H1 (cell line): Measurements from ENCODE around the gene TRIM46. TPM values are rescaled to one million over a fixed set of nuclear protein-coding genes. Genes with fewer than 3 reads are reported as not detected.

Source experiments
- CTCF ChIA-PET: fragments of 300-600 bp; sonication (Branson Sonifier 250); formaldehyde crosslinking; loops from one replicate; lab custom pipeline; 2021; ENCODE audit not compliant: partially characterized antibody; lab: Charles Lee
- POLR2A ChIA-PET: fragments of 300-600 bp; sonication (Branson Sonifier 250); formaldehyde crosslinking; loops from one replicate; lab custom pipeline; 2021; ENCODE audit warnings: inconsistent platforms; ENCODE audit not compliant: partially characterized antibody; lab: Charles Lee
- DNase-seq, 2 experiments: peaks; one replicate each; pipeline versions ENCODE4 v3.0.0 to v3.0.0-alpha.2; 2010 to 2022; ENCODE audit warnings: low spot score in 2 of 2, low read depth in 1 of 2, mixed read lengths in 1 of 2
- FAIRE-seq: peaks from 2 replicates; lab custom pipeline; 2011; peaks lifted over from hg19 to GRCh38; lab: Jason Lieb, UNC
- H2AFZ ChIP-seq: 2 replicates; pipeline ENCODE4 v1.8.1; 2012; ENCODE audit warnings: low read length, inconsistent platforms
- H2AK5ac ChIP-seq: 2 replicates; pipeline ENCODE4 v1.6.1; 2013; ENCODE audit warnings: low read depth, low read length
- H2BK120ac ChIP-seq: replicated peaks from 2 replicates; pipeline ENCODE3; 2013; ENCODE audit warnings: low read depth, low read length, inconsistent platforms
- H2BK12ac ChIP-seq: 2 replicates; pipeline ENCODE4 v1.6.1; 2013; ENCODE audit warnings: low read depth, low read length
- H2BK15ac ChIP-seq: 2 replicates; pipeline ENCODE4 v1.6.1; 2013; ENCODE audit warnings: low read length
- H2BK20ac ChIP-seq: 2 replicates; pipeline ENCODE4 v1.6.1; 2013; ENCODE audit warnings: low read length
- H2BK5ac ChIP-seq: 2 replicates; pipeline ENCODE4 v1.6.1; 2013; ENCODE audit warnings: low read depth, low read length
- H3K14ac ChIP-seq: 2 replicates; pipeline ENCODE4 v1.6.1; 2013; ENCODE audit warnings: inconsistent platforms; ENCODE audit not compliant: insufficient read length
- H3K18ac ChIP-seq: 2 replicates; pipeline ENCODE4 v1.6.1; 2013; ENCODE audit warnings: low read length; ENCODE audit errors: extremely low read depth
- H3K23ac ChIP-seq: 2 replicates; pipeline ENCODE4 v1.6.1; 2013; ENCODE audit warnings: inconsistent platforms; ENCODE audit not compliant: insufficient read length
- H3K23me2 ChIP-seq: 2 replicates; pipeline ENCODE4 v1.6.1; 2013; ENCODE audit warnings: low read depth, low read length
- H3K27ac ChIP-seq: 2 replicates; pipeline ENCODE4 v1.6.1; 2011; ENCODE audit warnings: low read depth, low read length, inconsistent platforms
- H3K27me3 ChIP-seq, 4 experiments: replicated peaks in 1 of 4; 1 replicate in 1 of 4; 2 replicates in 3 of 4; pipeline versions ENCODE4 v1.6.1 to v1.8.1; 2011 to 2013; ENCODE audit warnings: low read length in 3 of 4, mild to moderate bottlenecking in 3 of 4, inconsistent platforms in 2 of 4, mixed read lengths in 2 of 4, moderate library complexity in 1 of 4; ENCODE audit not compliant: control insufficient read depth in 3 of 4, insufficient read depth in 3 of 4; ENCODE audit errors: extremely low read depth in 1 of 4
- H3K36me3 ChIP-seq, 4 experiments: 2 replicates each; pipeline versions ENCODE4 v1.6.1 to v1.8.1; 2011 to 2013; ENCODE audit warnings: mild to moderate bottlenecking in 4 of 4, low read length in 3 of 4, moderate library complexity in 2 of 4, control low read depth in 1 of 4, inconsistent platforms in 1 of 4; ENCODE audit not compliant: insufficient read depth in 4 of 4, control insufficient read depth in 2 of 4
- H3K4ac ChIP-seq: replicated peaks from 2 replicates; pipeline ENCODE3; 2013; ENCODE audit warnings: low read length, low read depth, mixed read lengths, inconsistent platforms; ENCODE audit not compliant: insufficient read length
- H3K4me1 ChIP-seq, 4 experiments: replicated peaks in 1 of 4; 1 replicate in 1 of 4; 2 replicates in 3 of 4; pipeline versions ENCODE4 v1.6.1 to v1.8.1; 2011 to 2013; ENCODE audit warnings: low read length in 3 of 4, inconsistent platforms in 2 of 4, mixed read lengths in 1 of 4; ENCODE audit not compliant: insufficient read depth in 4 of 4, control insufficient read depth in 3 of 4
- H3K4me2 ChIP-seq, 2 experiments: 2 replicates each; pipeline versions ENCODE4 v1.6.1 to v1.8.1; 2011 to 2013; ENCODE audit warnings: low read depth in 2 of 2, low read length in 2 of 2, control low read depth in 1 of 2, inconsistent platforms in 1 of 2, mild to moderate bottlenecking in 1 of 2; ENCODE audit not compliant: insufficient read depth in 1 of 2
- H3K4me3 ChIP-seq, 4 experiments: fragments of 200-600, 300-600 bp in 1 of 4; sonication (generic), shearing (Covaris generic), sonication (Bioruptor Twin) in 1 of 4; 2 replicates each; pipeline versions ENCODE4 v1.5.1 to v1.8.1; 2011 to 2016; ENCODE audit warnings: low read length in 4 of 4, low read depth in 3 of 4, control low read depth in 2 of 4, inconsistent platforms in 2 of 4, mild to moderate bottlenecking in 2 of 4, mixed read lengths in 1 of 4, moderate library complexity in 1 of 4; ENCODE audit not compliant: insufficient read depth in 2 of 4; ENCODE audit errors: extremely low read depth in 1 of 4
- H3K56ac ChIP-seq: replicated peaks from 2 replicates; pipeline ENCODE3; 2013; ENCODE audit warnings: low read depth, mild to moderate bottlenecking, mixed read lengths, low read length, inconsistent platforms; ENCODE audit not compliant: insufficient read length
- H3K79me1 ChIP-seq: 2 replicates; pipeline ENCODE4 v1.6.1; 2013; ENCODE audit warnings: low read depth, low read length, control low read depth
- H3K79me2 ChIP-seq, 2 experiments: 2 replicates each; pipeline versions ENCODE4 v1.6.1 to v1.8.1; 2012 to 2013; ENCODE audit warnings: low read length in 2 of 2, mild to moderate bottlenecking in 2 of 2, inconsistent platforms in 1 of 2; ENCODE audit not compliant: insufficient read depth in 2 of 2, control insufficient read depth in 1 of 2
- H3K9ac ChIP-seq, 4 experiments: replicated peaks in 1 of 4; 1 replicate in 1 of 4; 2 replicates in 3 of 4; pipeline versions ENCODE4 v1.6.1 to v1.8.1; 2011 to 2013; ENCODE audit warnings: low read depth in 3 of 4, low read length in 3 of 4, control low read depth in 2 of 4, mild to moderate bottlenecking in 2 of 4, moderate library complexity in 2 of 4, inconsistent platforms in 1 of 4; ENCODE audit errors: extremely low read depth in 1 of 4
- H3K9me3 ChIP-seq, 2 experiments: 2 replicates each; pipeline versions ENCODE4 v1.6.1 to v1.8.1; 2012 to 2013; ENCODE audit warnings: mild to moderate bottlenecking in 2 of 2, moderate library complexity in 2 of 2, control low read depth in 1 of 2, inconsistent platforms in 1 of 2, low read depth in 1 of 2, low read length in 1 of 2, mixed read lengths in 1 of 2; ENCODE audit not compliant: insufficient read depth in 2 of 2
- H4K20me1 ChIP-seq, 2 experiments: replicated peaks in 1 of 2; 2 replicates each; pipeline versions ENCODE3 to v1.8.1; 2011 to 2013; ENCODE audit warnings: inconsistent platforms in 2 of 2, low read length in 2 of 2, mild to moderate bottlenecking in 1 of 2; ENCODE audit not compliant: insufficient read depth in 2 of 2, control insufficient read depth in 1 of 2
- H4K5ac ChIP-seq: 2 replicates; pipeline ENCODE4 v1.6.1; 2013; ENCODE audit warnings: low read length, low read depth, mixed read lengths, inconsistent platforms; ENCODE audit not compliant: insufficient read length
- H4K8ac ChIP-seq: 2 replicates; pipeline ENCODE4 v1.8.0; 2013; ENCODE audit warnings: mild to moderate bottlenecking, moderate library complexity, low read length, inconsistent platforms; ENCODE audit not compliant: insufficient read depth; ENCODE audit errors: extremely low read depth
- H4K91ac ChIP-seq: replicated peaks from 2 replicates; pipeline ENCODE3; 2013; ENCODE audit warnings: low read length, mixed read lengths, inconsistent platforms; ENCODE audit not compliant: insufficient read length
- CTCF ChIP-seq, 3 experiments: IDR thresholded peaks; 1 replicate in 2 of 3; 2 replicates in 1 of 3; pipeline versions ENCODE4 v1.5.1 to v1.6.1; 2011; ENCODE audit warnings: low read length in 3 of 3, mild to moderate bottlenecking in 3 of 3, inconsistent platforms in 2 of 3, low read depth in 1 of 3, moderate library complexity in 1 of 3; ENCODE audit not compliant: insufficient read depth in 1 of 3; ENCODE audit errors: control extremely low read depth in 1 of 3
- KDM5A ChIP-seq: fragments of 200-600 bp; IDR thresholded peaks from 2 replicates; pipeline ENCODE4 v1.7.1; 2012; ENCODE audit warnings: mild to moderate bottlenecking, low read length, inconsistent platforms, mixed read lengths
- RAD21 ChIP-seq, 2 experiments: IDR thresholded peaks in 1 of 2; conservative IDR thresholded peaks in 1 of 2; 2 replicates each; pipeline ENCODE4 v1.6.1; 2011; ENCODE audit warnings: low read depth in 2 of 2, low read length in 2 of 2, improper control_type of control experiment in 1 of 2, inconsistent platforms in 1 of 2, mild to moderate bottlenecking in 1 of 2, moderate library complexity in 1 of 2
- YY1 ChIP-seq: IDR thresholded peaks from 2 replicates; pipeline ENCODE4 v1.6.1; 2011; ENCODE audit warnings: low read depth, mild to moderate bottlenecking, low read length
- WGBS, 2 experiments: shearing (Covaris generic) in 1 of 2; methylation state at CpG; one replicate each; pipeline versions ENCODE4 v1.1.6 to v1.1.7; 2013 to 2015; ENCODE audit warnings: low lambda C conversion rate in 2 of 2, mixed read lengths in 2 of 2, inconsistent platforms in 1 of 2, low coverage in 1 of 2, missing lambda C conversion rate in 1 of 2; ENCODE audit not compliant: insufficient replicate concordance in 2 of 2, insufficient coverage in 1 of 2, insufficient read length in 1 of 2; ENCODE audit errors: extremely low coverage in 1 of 2, missing lambda C conversion rate in 1 of 2; 5-methylcytosine and 5-hydroxymethylcytosine counted together
- long read RNA-seq, 2 experiments: library from RNA in 1 of 2; library from capped mRNA in 1 of 2; stranded (forward); transcript quantifications; one replicate each; pipeline ENCODE4 v2.0.0, GENCODE V29; 2021; ENCODE audit warnings: inconsistent platforms in 1 of 2
- polyA minus RNA-seq, 3 experiments: library from RNA; depleted of rRNA, polyadenylated mRNA; stranded (reverse); fragments of >200 nt; gene quantifications; 1 replicate in 2 of 3; 2 replicates in 1 of 3; pipeline ENCODE4 v1.2.3, GENCODE V29; 2011
- polyA plus RNA-seq, 7 experiments: library from polyadenylated mRNA; depleted of rRNA in 3 of 7; stranded (reverse) in 5 of 7; unstranded in 2 of 7; fragments of >200 nt in 5 of 7; fragments of 200-250 nt in 2 of 7; gene quantifications; 1 replicate in 5 of 7; 2 replicates in 1 of 7; 4 replicates in 1 of 7; pipeline versions ENCODE4 v1.2.1 to v1.2.3, GENCODE V29; 2011 to 2013; ENCODE audit warnings: missing spikeins in 2 of 7, mixed read lengths in 2 of 7
- total RNA-seq: library from RNA; stranded (reverse); fragmentation: NEBNext Ultra II Directional; extraction: Animal tissue kit (Norgen Biotek cat#: 25700); gene quantifications from 2 replicates; pipeline ENCODE4 v1.2.1, GENCODE V29; 2021

Gene TRIM46
- total RNA-seq (15.0 and 15.5 TPM in 2 replicates), polyA plus RNA-seq (2011; rRNA removed) (21.6 and 34.7 TPM in 2 replicates), polyA minus RNA-seq (2011; rRNA and poly(A)+ RNA removed) (11.4 and 11.5 TPM in 2 replicates)
- 29.4 TPM for polyA plus RNA-seq (2011; cell fraction: cytosol; rRNA removed)
- polyA plus RNA-seq (2011; cell fraction: nucleus; rRNA removed) = 94.4 TPM
- 18.2 to 22.5 TPM (median 20.8 TPM) in 4 replicates for polyA plus RNA-seq (2012, experiment 1 of 2)
- polyA plus RNA-seq (2012, experiment 2 of 2) = 12.6 TPM
- polyA plus RNA-seq (2013, experiment 1 of 2) = 11.7 TPM
- polyA plus RNA-seq (2013, experiment 2 of 2) = 9.4 TPM
- polyA minus RNA-seq (2011; cell fraction: cytosol; rRNA and poly(A)+ RNA removed) = 13.7 TPM
- polyA minus RNA-seq (2011; cell fraction: nucleus; rRNA and poly(A)+ RNA removed) = 28.4 TPM
- long read RNA-seq, experiment 1, partial matches to known transcripts = 5 of 5 reads
- long read RNA-seq, experiment 1, other reads (novel, unspliced or antisense) = 0 of 5 reads
- long read RNA-seq, experiment 2, partial matches to known transcripts = 0 of 2 reads
- long read RNA-seq, experiment 2, other reads (novel, unspliced or antisense) = 1 of 2 reads

GRCh38 chr1:155173478-155174323 is at the start of gene TRIM46:
TSS of gene TRIM46 (plus strand) at chr1:155173849. CDS start at chr1:155173967, 118 bp downstream.
- WGBS, 2 experiments = 1% methylated on average over 34 of the region's 38 CpGs; no CpG with 5 or more reads in 1 of the 2 experiments
- Histone ChIP-seq H2BK20ac (peak within 1 kb of the TSS; percentile 80), H3K4ac (peak within 1 kb of the TSS; percentile 98), H2BK120ac (peak within 1 kb of the TSS; percentile 91), H3K56ac (peak within 1 kb of the TSS; percentile 94), H4K5ac (peak within 1 kb of the TSS; percentile 96), H3K27me3 (no peaks in the 10 kb centered on the region), H2BK15ac (peak within 1 kb of the TSS; percentile 84; the same call in 1 of the 2 replicates), H3K14ac (peak within 1 kb of the TSS; percentile 13), H3K9ac (peak within 1 kb of the TSS; percentile 8 to 66 (median 50); a peak in 6 of 7 replicates), H3K23ac (no peak within 1 kb of the TSS), H4K20me1 (peaks cover 5 to 8% of the 10 kb centered on the region in 2 experiments), H3K79me1 (no peaks in the 10 kb centered on the region; the same call in 1 of the 2 replicates), H3K36me3 (peaks cover 18 to 29% (median 22%) of the 10 kb centered on the region in 4 experiments), H3K27ac (peak within 1 kb of the TSS; percentile 68), H2BK12ac (peak within 1 kb of the TSS; percentile 53; the same call in 1 of the 2 replicates), H3K79me2 (peaks cover 0 to 16% of the 10 kb centered on the region in 2 experiments; a peak in 2 of 4 replicates), H2AK5ac (peak within 1 kb of the TSS; percentile 3; the same call in 1 of the 2 replicates), H4K91ac (peak within 1 kb of the TSS; percentile 99), H3K23me2 (peaks cover 10% of the 10 kb centered on the region; the same call in 1 of the 2 replicates), H3K9me3 (no peaks in the 10 kb centered on the region), H4K8ac (peak within 1 kb of the TSS; percentile 91), H3K4me3 (peak within 1 kb of the TSS; percentile 70 to 95 (median 86)), H3K4me2 (peak within 1 kb of the TSS; percentile 37 to 90), H3K18ac (peak within 1 kb of the TSS; percentile 98), H3K4me1 (peaks cover 3 to 23% (median 8%) of the 10 kb centered on the region in 4 experiments; a peak in 6 of 7 replicates), H2AFZ (peak within 1 kb of the TSS; percentile 30; the same call in 1 of the 2 replicates), H2BK5ac (peak within 1 kb of the TSS; percentile 88)
- DNase-seq (peak in 1 of 2 experiments; percentile 84), FAIRE-seq (no peak)
- ChIA-PET POLR2A (interaction anchor here (0.7 to 20.5 kb wide), 21 partner anchors 12 to 147 kb away, joined by 3 to 512 read pairs (median 4); partner anchors contain the start of genes CLK2, DPM3, EFNA4 and MTX1), CTCF (interaction anchor here (0.7 to 12.4 kb wide), 30 partner anchors 12 to 557 kb away, joined by 3 to 215 read pairs (median 4); partner anchors contain the start of genes ADAM15, DPM3, EFNA1 and EFNA4)
- no peak for TF ChIP-seq YY1
- no peak for TF ChIP-seq CTCF (IDR thresholded peaks at IDR 0.05; ENCODE audit: control extremely low read depth in 1 of 3, insufficient read depth in 1 of 3, low read depth in 1 of 3, low read length in 3 of 3)
- TF ChIP-seq KDM5A = no peak
- no peak for TF ChIP-seq RAD21 (IDR thresholded peaks at IDR 0.05 in 1 of 2, conservative IDR thresholded peaks at IDR 0.05 in 1 of 2; ENCODE audit: low read depth in 2 of 2, low read length in 2 of 2)
